ENCODE data around the gene ELOVL6. TPM values are rescaled to one million over a fixed set of nuclear protein-coding genes. Genes with fewer than 3 reads are reported as not detected.

ELOVL6 gene
- total and polyA plus RNA-seq, 9 of the 15 experiments (the other 6 are each of a cell fraction or from before 2014, with no cell fraction given), result 18.3 to 82.6 (median 46.0) TPM

DNA sequence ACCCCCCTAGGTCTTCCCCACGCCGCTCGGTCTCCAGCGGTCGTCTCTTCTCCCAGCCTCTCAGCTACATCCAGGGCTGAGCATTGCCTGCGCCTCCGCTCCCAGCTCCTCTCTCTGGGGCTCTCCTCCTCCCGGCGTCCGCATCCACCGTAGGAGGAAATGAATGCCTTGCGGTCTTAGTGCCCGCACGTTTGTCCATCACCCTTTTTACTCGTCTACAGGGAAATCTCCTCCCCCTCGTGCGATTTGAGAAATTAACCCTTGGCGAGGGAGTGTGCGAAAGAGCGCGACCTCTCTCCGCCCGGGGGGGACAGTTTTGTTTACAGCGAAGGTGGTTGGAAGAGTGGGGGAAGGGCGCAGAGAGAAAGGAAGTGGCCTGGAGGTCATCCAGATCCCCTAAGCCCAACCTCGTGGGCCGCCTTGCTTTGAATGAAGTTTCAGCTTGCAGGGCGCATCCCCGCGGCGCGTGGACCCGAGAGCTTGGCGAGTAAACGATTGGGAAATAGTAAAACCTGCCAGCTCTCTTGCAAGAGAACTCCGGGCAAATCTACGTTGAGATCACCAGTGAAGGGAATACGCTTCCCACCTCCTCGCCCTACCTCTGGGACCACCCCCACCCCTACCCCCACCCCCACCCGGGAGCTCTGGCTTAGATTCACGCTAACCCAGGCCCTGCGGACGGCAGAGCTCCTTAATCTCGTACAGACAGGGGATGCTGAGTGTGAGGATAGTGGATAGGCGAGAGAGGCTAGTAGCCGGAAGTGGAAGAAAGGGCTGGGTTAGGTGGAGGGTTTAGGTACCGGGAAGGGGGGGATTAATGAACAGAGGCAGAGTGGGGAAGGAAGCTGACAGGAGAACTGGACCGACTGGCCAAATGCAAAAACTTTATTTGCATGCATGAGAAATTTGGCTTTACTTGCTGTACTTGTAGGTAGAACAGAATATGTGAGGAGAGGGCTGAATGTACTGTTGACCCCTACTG, at the start of gene ELOVL6 (continued):
- TF ChIP-seq, protein P1, sequence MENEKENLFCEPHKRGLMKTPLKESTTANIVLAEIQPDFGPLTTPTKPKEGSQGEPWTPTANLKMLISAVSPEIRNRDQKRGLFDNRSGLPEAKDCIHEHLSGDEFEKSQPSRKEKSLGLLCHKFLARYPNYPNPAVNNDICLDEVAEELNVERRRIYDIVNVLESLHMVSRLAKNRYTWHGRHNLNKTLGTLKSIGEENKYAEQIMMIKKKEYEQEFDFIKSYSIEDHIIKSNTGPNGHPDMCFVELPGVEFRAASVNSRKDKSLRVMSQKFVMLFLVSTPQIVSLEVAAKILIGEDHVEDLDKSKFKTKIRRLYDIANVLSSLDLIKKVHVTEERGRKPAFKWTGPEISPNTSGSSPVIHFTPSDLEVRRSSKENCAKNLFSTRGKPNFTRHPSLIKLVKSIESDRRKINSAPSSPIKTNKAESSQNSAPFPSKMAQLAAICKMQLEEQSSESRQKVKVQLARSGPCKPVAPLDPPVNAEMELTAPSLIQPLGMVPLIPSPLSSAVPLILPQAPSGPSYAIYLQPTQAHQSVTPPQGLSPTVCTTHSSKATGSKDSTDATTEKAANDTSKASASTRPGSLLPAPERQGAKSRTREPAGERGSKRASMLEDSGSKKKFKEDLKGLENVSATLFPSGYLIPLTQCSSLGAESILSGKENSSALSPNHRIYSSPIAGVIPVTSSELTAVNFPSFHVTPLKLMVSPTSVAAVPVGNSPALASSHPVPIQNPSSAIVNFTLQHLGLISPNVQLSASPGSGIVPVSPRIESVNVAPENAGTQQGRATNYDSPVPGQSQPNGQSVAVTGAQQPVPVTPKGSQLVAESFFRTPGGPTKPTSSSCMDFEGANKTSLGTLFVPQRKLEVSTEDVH (IDR thresholded peaks at IDR 0.05; ENCODE audit: low read depth, partially characterized antibody), result peak; percentile 49
- TF ChIP-seq NONO (IDR thresholded peaks at IDR 0.05; ENCODE audit: low read depth in 2 of 2, low read length in 1 of 2) (0 out of 4 replicates have a peak, but pooled peaks of 1 of the 2 experiments have one; percentile 45), POLR2AphosphoS2 (IDR thresholded peaks at IDR 0.05; ENCODE audit: low read length) (no peak), ZNF3 (CRISPR knock-in tag; IDR thresholded peaks at IDR 0.05) (no peak), GTF2A2 (tag; IDR thresholded peaks at IDR 0.05) (no peak), FOXJ2 (tag; IDR thresholded peaks at IDR 0.05) (0 out of 2 replicates have a peak, but pooled peaks have one; percentile 18), MCM7 (IDR thresholded peaks at IDR 0.05) (no peak), POLR2A (conservative IDR thresholded peaks at IDR 0.05) (peak; percentile 84), POLR2AphosphoS5 (IDR thresholded peaks at IDR 0.05; ENCODE audit: control insufficient read depth, insufficient read depth, low read depth, low read length) (peak; percentile 79), ZNF133 (CRISPR knock-in tag; IDR thresholded peaks at IDR 0.05) (no peak), NUFIP1 (IDR thresholded peaks at IDR 0.05; ENCODE audit: partially characterized antibody) (no peak), PHTF2 (CRISPR knock-in tag; IDR thresholded peaks at IDR 0.05) (no peak), HDAC3 (IDR thresholded peaks at IDR 0.05; ENCODE audit: borderline replicate concordance, partially characterized antibody) (peak; percentile 88), PURB (CRISPR knock-in tag; IDR thresholded peaks at IDR 0.05; ENCODE audit: low read depth) (no peak), RNF219 (CRISPR knock-in tag; IDR thresholded peaks at IDR 0.05) (no peak), CBX1 (IDR thresholded peaks at IDR 0.05; ENCODE audit: low read depth) (no peak), SRF (CRISPR knock-in tag; IDR thresholded peaks at IDR 0.05) (peak in 1 of 2 experiments; percentile 45; a peak in 1 of 4 replicates), ZNF586 (CRISPR knock-in tag; conservative IDR thresholded peaks at IDR 0.05) (no peak)
